H1 (cell line): ENCODE results near the gene POLA2. TPM values are rescaled to one million over a fixed set of nuclear protein-coding genes. Genes with fewer than 3 reads are reported as not detected.
A peak's percentile ranks its signal among the peaks of the same experiment; 100 is the strongest.

Experiments used
- BCL11A ChIP-seq, 2 experiments: IDR thresholded peaks; one replicate each; pipeline ENCODE4 v1.6.1; 2011; ENCODE audit warnings: low read depth in 2 of 2, low read length in 2 of 2, mild to moderate bottlenecking in 2 of 2
- CHD7 ChIP-seq: fragments of 300-600 bp; sonication (generic); IDR thresholded peaks from 2 replicates; pipeline ENCODE4 v1.7.1; 2012; ENCODE audit warnings: low read length, moderate library complexity, mild to moderate bottlenecking, inconsistent platforms; ENCODE audit not compliant: insufficient replicate concordance
- CTBP2 ChIP-seq: IDR thresholded peaks from 2 replicates; pipeline ENCODE4 v1.7.0; 2011; ENCODE audit warnings: borderline replicate concordance, mild to moderate bottlenecking, moderate library complexity, mixed read lengths, low read length; ENCODE audit not compliant: insufficient read depth, insufficient read length
- JUN ChIP-seq: IDR thresholded peaks from 2 replicates; pipeline ENCODE4 v1.6.1; 2011; ENCODE audit warnings: low read depth, mild to moderate bottlenecking, improper control_type of control experiment, low read length
- RAD21 ChIP-seq, 2 experiments: IDR thresholded peaks in 1 of 2; conservative IDR thresholded peaks in 1 of 2; 2 replicates each; pipeline ENCODE4 v1.6.1; 2011; ENCODE audit warnings: low read depth in 2 of 2, low read length in 2 of 2, improper control_type of control experiment in 1 of 2, inconsistent platforms in 1 of 2, mild to moderate bottlenecking in 1 of 2, moderate library complexity in 1 of 2
- SP2 ChIP-seq: IDR thresholded peaks from 2 replicates; pipeline ENCODE4 v1.6.1; 2012; ENCODE audit warnings: mild to moderate bottlenecking, low read length, inconsistent platforms
- SP4 ChIP-seq: IDR thresholded peaks from 2 replicates; pipeline ENCODE4 v1.6.1; 2012; ENCODE audit warnings: low read length, inconsistent platforms
- polyA plus RNA-seq, 7 experiments: library from polyadenylated mRNA; depleted of rRNA in 3 of 7; stranded (reverse) in 5 of 7; unstranded in 2 of 7; fragments of >200 nt in 5 of 7; fragments of 200-250 nt in 2 of 7; gene quantifications; 1 replicate in 5 of 7; 2 replicates in 1 of 7; 4 replicates in 1 of 7; pipeline versions ENCODE4 v1.2.1 to v1.2.3, GENCODE V29; 2011 to 2013; ENCODE audit warnings: missing spikeins in 2 of 7, mixed read lengths in 2 of 7
- total RNA-seq: library from RNA; stranded (reverse); fragmentation: NEBNext Ultra II Directional; extraction: Animal tissue kit (Norgen Biotek cat#: 25700); gene quantifications from 2 replicates; pipeline ENCODE4 v1.2.1, GENCODE V29; 2021

Gene POLA2
- total and polyA plus RNA-seq, 2 of the 8 experiments (the other 6 are each of a cell fraction or from before 2014, with no cell fraction given) = 31.2 to 55.9 TPM

- TF ChIP-seq BCL11A (IDR thresholded peaks at IDR 0.05; ENCODE audit: low read depth in 2 of 2, low read length in 2 of 2) (no peak), CHD7 (no peak), SP2 (no peak), CTBP2 (no peak), RAD21 (IDR thresholded peaks at IDR 0.05 in 1 of 2, conservative IDR thresholded peaks at IDR 0.05 in 1 of 2; ENCODE audit: low read depth in 2 of 2, low read length in 2 of 2) (peak; percentile 66 to 75), SP4 (no peak; the same call in 1 of the 2 replicates), JUN (no peak)
Observed at GRCh38 chr11:65315204-65315865, 53.6 kb downstream of the POLA2 start (continued).
